ENCODE results near the gene AKNA.

The AKNA gene

DNA sequence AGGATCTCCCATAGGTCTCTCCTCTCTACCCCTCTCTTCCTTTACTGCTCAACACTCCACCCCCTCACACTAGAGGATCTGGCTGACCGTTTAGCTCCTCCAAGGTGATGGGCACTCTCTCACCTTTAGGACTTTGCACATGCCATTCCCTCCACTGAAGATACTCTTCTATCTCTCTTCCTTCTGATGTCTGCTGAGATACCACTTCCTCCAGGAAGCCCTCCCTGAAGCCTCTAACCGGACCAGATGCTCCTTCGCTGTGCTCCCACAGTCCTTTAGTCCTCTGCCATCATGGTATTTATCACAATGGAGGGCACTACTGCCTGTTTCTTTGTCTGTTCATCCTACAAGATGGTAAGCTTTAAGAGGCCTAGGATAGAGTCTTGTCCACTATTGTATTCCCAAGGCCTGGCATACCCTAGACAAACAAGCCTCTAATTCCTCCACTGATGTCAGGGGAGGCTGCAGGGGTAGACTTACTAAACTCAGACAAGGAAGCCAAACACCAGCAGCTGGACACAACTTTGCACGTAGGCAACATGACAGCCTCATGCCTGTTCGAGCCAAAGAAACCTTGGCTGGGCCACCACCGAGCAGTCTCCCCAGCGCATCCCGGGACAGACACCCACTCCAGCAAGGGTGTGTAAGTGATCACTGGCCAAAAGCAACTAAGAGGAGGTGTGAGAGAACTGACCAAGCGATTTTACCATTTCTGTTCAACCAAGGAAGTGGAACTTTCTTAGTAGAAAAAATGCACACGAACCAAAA, 37.9 kb downstream of the AKNA start:
- TF ChIP-seq CTCF (conservative IDR thresholded peaks at IDR 0.05; ENCODE audit: low read depth, low read length): no peak
- H3K4me3 ChIP-seq (ENCODE audit: low read length): no peak overlapping the region
- no peak for DNase-seq (ENCODE audit: low read depth)

DNA sequence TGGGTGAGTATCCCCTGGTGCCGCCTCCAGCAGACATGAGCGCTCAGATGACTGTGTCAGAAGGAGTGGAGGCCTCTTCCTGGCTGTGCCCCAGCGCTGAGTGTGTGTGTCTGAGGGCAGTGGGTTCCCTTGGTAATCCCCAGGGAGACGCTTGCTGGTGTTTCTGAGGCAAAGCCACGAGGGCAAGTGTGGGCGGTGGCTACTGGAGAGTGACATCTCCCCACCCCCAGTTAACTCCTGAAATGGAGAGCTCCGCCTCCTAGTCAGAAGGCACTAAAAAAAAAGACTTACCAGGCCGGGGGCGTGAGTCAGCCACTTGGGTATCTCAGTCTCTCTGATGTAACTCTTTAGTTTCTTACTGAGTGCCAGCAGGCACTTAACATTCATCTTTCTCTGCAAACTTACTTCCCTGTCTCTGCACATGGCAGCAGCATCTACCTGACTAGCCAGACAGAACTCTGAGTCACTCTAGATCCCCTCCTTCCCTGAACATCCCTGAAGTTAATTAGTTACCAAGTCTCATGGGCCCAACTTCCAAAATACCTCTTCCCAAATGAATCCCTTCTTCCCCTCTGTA, 38.8 kb downstream of the AKNA start:
- peak; percentile 99 for DNase-seq (ENCODE audit: low read depth)
- no peak overlapping the region for H3K4me3 ChIP-seq (ENCODE audit: low read length)
- no peak for TF ChIP-seq CTCF (conservative IDR thresholded peaks at IDR 0.05; ENCODE audit: low read depth, low read length)

DNA sequence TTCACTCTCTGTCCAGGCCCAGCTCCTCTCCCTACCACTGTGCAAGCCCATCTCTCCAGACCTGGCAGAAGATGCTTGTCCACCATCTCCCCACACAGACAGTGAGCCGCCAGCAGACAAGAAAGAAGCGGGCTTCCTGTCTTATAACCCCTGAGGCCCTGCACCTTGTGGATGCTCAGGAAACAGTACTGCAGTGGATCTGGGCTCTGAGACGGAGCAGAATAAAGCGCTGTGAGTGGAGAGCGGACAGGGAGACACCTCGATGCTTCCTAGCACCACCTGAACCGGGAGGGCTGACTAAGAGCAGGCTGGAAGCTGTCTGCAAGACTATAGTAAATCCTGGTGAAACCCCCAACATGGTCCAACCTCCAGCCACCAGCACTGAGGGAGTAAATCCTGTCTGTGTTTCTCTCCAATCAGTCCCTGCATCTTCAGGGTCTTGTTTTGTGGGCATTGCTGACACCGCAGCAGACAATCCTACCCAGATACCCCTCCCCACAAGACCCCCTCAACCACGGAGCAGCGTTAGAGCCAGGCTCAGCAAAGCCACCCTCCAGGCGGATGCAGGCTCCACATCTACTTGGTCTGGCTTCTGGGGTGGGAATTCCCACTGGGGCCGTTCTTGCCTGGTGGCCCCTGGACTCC, 39.4 kb downstream of the AKNA start:
- DNase-seq (ENCODE audit: low read depth): no peak
- H3K4me3 ChIP-seq (ENCODE audit: low read length): no peak overlapping the region
- TF ChIP-seq CTCF (conservative IDR thresholded peaks at IDR 0.05; ENCODE audit: low read depth, low read length): no peak

DNA sequence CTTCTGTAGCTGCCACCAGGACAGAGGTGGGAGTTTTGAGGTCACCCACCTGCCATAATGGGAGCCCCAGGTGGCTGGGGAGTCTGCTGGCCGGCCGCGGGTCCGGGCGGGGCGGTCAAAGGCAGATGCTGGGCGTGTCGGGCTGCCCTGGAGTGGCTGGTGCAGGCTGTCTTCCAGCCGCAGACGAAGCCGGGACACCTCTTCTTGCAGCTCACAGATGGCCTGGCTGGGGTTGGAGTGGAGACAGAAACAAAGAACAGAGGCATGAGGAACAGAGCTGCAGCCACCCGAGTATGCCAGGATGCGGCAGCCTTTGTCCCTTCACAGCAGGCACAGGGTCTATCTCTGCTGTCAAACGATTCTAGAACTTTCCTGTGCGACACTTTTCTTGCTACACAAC, 40.1 kb downstream of the AKNA start:
- H3K4me3 ChIP-seq (ENCODE audit: low read length): no peak overlapping the region
- no peak for TF ChIP-seq CTCF (conservative IDR thresholded peaks at IDR 0.05; ENCODE audit: low read depth, low read length)
- DNase-seq (ENCODE audit: low read depth): no peak

- no peak for DNase-seq (ENCODE audit: low read depth)
- no peak for TF ChIP-seq CTCF (conservative IDR thresholded peaks at IDR 0.05; ENCODE audit: low read depth, low read length)
- H3K4me3 ChIP-seq (ENCODE audit: low read length): no peak overlapping the region
These were observed 41.6 kb downstream of the AKNA start for GRCh38 chr9:114346146-114346545.

DNA sequence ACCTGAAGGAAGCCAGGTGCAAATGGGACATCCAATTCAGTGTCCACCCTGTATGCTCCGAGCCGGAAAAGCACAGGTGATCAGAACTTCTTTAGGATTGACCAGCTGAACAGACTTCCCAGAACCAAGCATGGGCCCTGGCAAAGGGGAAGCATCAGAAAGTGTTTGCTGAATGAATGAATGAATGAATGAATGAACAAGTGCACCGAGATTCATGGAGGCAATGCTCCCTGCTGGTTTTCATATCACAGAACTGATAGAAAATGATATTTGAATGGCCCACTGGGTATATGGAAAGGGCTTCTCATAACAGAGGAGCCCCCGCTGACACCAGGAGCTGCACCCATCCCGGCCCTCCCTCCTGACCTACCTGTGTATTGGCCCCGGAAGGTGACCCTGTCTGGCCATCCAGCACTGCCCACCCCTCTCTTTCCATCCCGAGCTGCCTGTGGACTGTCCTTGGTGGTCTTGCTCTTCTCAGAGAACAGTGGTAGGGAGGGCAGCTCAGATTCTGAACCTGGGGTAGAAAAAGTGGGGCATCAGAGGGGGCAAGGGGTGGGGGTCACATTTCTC, 42.2 kb downstream of the AKNA start:
- no peak for DNase-seq (ENCODE audit: low read depth)
- no peak overlapping the region for H3K4me3 ChIP-seq (ENCODE audit: low read length)
- no peak for TF ChIP-seq CTCF (conservative IDR thresholded peaks at IDR 0.05; ENCODE audit: low read depth, low read length)
